Left lung (tissue), 10 donors: ENCODE measurements around the gene MRPL44. TPM values are rescaled to one million over a fixed set of nuclear protein-coding genes. Genes with fewer than 3 reads are reported as not detected.

Experiments
- ATAC-seq: fragments of 200-7000 bp; cut with Tn5 transposase; one replicate; pipeline ENCODE4 v1.9.1; 2020; ENCODE audit warnings: moderate library complexity
- DNase-seq, 4 donors: peaks; one replicate each; pipeline ENCODE4 v3.0.0-alpha.2; 2013 to 2020
- H3K27ac ChIP-seq, 2 donors: fragments of 200-600 bp; sonication (generic) in 1 of 2; one replicate each; pipeline versions ENCODE4 v1.5.0 to v1.8.0; 2020 to 2021
- H3K27me3 ChIP-seq, 2 donors: fragments of 200-600 bp; sonication (generic) in 1 of 2; one replicate each; pipeline versions ENCODE4 v1.5.0 to v1.8.0; 2020 to 2021
- H3K36me3 ChIP-seq, 2 donors: fragments of 200-600 bp; sonication (generic) in 1 of 2; one replicate each; pipeline versions ENCODE4 v1.5.0 to v1.8.0; 2020 to 2021
- H3K4me1 ChIP-seq, 2 donors: fragments of 200-600 bp; one replicate each; pipeline ENCODE4 v1.8.0; 2021
- H3K4me3 ChIP-seq, 2 donors: fragments of 200-600 bp; sonication (generic) in 1 of 2; one replicate each; pipeline versions ENCODE4 v1.5.0 to v1.8.0; 2020 to 2021; ENCODE audit warnings: mild to moderate bottlenecking in 1 of 2
- H3K9me3 ChIP-seq, 2 donors: fragments of 200-600 bp; sonication (generic) in 1 of 2; one replicate each; pipeline versions ENCODE4 v1.5.0 to v1.8.0; 2020 to 2021
- CTCF ChIP-seq, 2 donors: fragments of 200-600 bp; sonication (generic) in 1 of 2; IDR thresholded peaks; one replicate each; pipeline versions ENCODE4 v1.5.0 to v1.8.0; 2021; ENCODE audit warnings: antibody characterized with exemption in 2 of 2
- intact Hi-C, 2 donors: fragments of 100-400 bp; cut with DNase I; formaldehyde crosslinking; loops; one replicate each; pipeline versions ENCODE4 v1.11.2 to v1.14.2; 2022
- polyA plus RNA-seq, 6 donors: library from polyadenylated mRNA; unstranded; fragments of 120-200 nt; gene quantifications; one replicate each; pipeline ENCODE4 v1.2.1, GENCODE V29; 2013; ENCODE audit not compliant: insufficient read length in 6 of 6
- total RNA-seq, 2 donors: library from RNA; stranded (reverse); fragmentation: NEBNext Ultra II Directional; extraction: Animal tissue kit (Norgen Biotek cat#: 25700); gene quantifications; one replicate each; pipeline ENCODE4 v1.2.1, GENCODE V29; 2021
- donor health status: DM: no; HTN: yes; CAD: no.
- donor health status: DM: no; HTN: no; CAD: no.

Gene MRPL44
- total and polyA plus RNA-seq, 8 donors = 23.1 to 26.8 (median 25.6) TPM

GRCh38 chr2:223989206-223989855 is 32.1 kb downstream of the MRPL44 start:
- no peak overlapping the region for H3K4me3 ChIP-seq
- DNase-seq = no peak
- peak; percentile 84 for ATAC-seq
- intact Hi-C loops = no loop called here
- peaks cover 0 to 7% of the 10 kb centered on the region in 2 donors for H3K27me3 ChIP-seq
- no peak for TF ChIP-seq CTCF (IDR thresholded peaks at IDR 0.05)
- no peaks in the 10 kb centered on the region for H3K4me1 ChIP-seq
- no peaks in the 10 kb centered on the region for H3K9me3 ChIP-seq
- H3K36me3 ChIP-seq = no peaks in the 10 kb centered on the region
- H3K27ac ChIP-seq = no peak overlapping the region

- Histone ChIP-seq H3K36me3 (no peaks in the 10 kb centered on the region), H3K9me3 (no peaks in the 10 kb centered on the region), H3K27me3 (peaks cover 0 to 7% of the 10 kb centered on the region in 2 donors), H3K27ac (no peak overlapping the region), H3K4me3 (no peak overlapping the region), H3K4me1 (no peaks in the 10 kb centered on the region)
- ATAC-seq (peak; percentile 30), DNase-seq (no peak)
- intact Hi-C loops = loop anchor here in 1 of 2 donors (5.0 kb wide), 1 partner anchor 292 kb away; no protein-coding TSS in a partner anchor
- no peak for TF ChIP-seq CTCF (IDR thresholded peaks at IDR 0.05)
Observed at GRCh38 chr2:223989856-223990232, 32.6 kb downstream of the MRPL44 start.

- TF ChIP-seq CTCF (IDR thresholded peaks at IDR 0.05) = no peak
- H3K36me3 ChIP-seq = no peaks in the 10 kb centered on the region
- peaks cover 0 to 4% of the 10 kb centered on the region in 2 donors for H3K27me3 ChIP-seq
- ATAC-seq (no peak), DNase-seq (no peak)
- intact Hi-C loops = loop anchor here in 1 of 2 donors (5.0 kb wide), 1 partner anchor 291 kb away; no protein-coding TSS in a partner anchor
- no peaks in the 10 kb centered on the region for H3K9me3 ChIP-seq
- no peaks in the 10 kb centered on the region for H3K4me1 ChIP-seq
- no peak overlapping the region for H3K27ac ChIP-seq
- H3K4me3 ChIP-seq = no peak overlapping the region
Observed at GRCh38 chr2:223991611-223992010, 34.3 kb downstream of the MRPL44 start.

- H3K4me1 ChIP-seq = no peaks in the 10 kb centered on the region
- H3K27ac ChIP-seq = no peak overlapping the region
- intact Hi-C loops = loop anchor here in 1 of 2 donors (5.0 kb wide), 1 partner anchor 289 kb away; no protein-coding TSS in a partner anchor
- peak in 2 of 4 donors; percentile 75 to 86 for DNase-seq
- peak; percentile 77 to 80 for TF ChIP-seq CTCF (IDR thresholded peaks at IDR 0.05)
- ATAC-seq = peak; percentile 85
- H3K9me3 ChIP-seq = no peaks in the 10 kb centered on the region
- H3K4me3 ChIP-seq = no peak overlapping the region
- no peaks in the 10 kb centered on the region for H3K36me3 ChIP-seq
- H3K27me3 ChIP-seq = no peaks in the 10 kb centered on the region
Observed at GRCh38 chr2:223993634-223994232, 36.5 kb downstream of the MRPL44 start.

GRCh38 chr2:223994562-223995162 is 37.4 kb downstream of the MRPL44 start:
- Histone ChIP-seq H3K36me3 (no peaks in the 10 kb centered on the region), H3K4me3 (no peak overlapping the region), H3K4me1 (no peaks in the 10 kb centered on the region), H3K27ac (no peak overlapping the region), H3K27me3 (no peaks in the 10 kb centered on the region), H3K9me3 (no peaks in the 10 kb centered on the region)
- ATAC-seq = no peak
- intact Hi-C loops = loop anchor here in 1 of 2 donors (5.0 kb wide), 1 partner anchor 288 kb away; no protein-coding TSS in a partner anchor
- no peak for DNase-seq
- TF ChIP-seq CTCF (IDR thresholded peaks at IDR 0.05) = no peak
